NCI-H1417 treated with DMSO at 0.1 percent for 48 hours (cell line): ENCODE results near the gene TOLLIP.
"Not testable (repeated sequence)": the region's sequence is repeated elsewhere in the genome, so short reads cannot be mapped to it uniquely, and the experiment has no call there.

Experiments
- DNase-seq: peaks from one replicate; lab custom pipeline; 2025; lab: John Stamatoyannopoulos, UW

Gene TOLLIP

DNA sequence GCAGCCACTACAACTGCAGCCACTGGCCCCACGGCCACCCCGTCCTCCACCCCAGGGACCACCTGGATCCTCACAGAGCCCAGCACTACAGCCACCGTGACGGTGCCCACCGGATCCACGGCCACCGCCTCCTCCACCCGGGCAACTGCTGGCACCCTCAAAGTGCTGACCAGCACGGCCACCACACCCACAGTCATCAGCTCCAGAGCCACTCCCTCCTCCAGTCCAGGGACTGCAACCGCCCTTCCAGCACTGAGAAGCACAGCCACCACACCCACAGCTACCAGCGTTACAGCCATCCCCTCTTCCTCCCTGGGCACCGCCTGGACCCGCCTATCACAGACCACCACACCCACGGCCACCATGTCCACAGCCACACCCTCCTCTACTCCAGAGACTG lies 63.1 kb downstream of the TOLLIP start:
- DNase-seq = not testable (repeated sequence)

DNA sequence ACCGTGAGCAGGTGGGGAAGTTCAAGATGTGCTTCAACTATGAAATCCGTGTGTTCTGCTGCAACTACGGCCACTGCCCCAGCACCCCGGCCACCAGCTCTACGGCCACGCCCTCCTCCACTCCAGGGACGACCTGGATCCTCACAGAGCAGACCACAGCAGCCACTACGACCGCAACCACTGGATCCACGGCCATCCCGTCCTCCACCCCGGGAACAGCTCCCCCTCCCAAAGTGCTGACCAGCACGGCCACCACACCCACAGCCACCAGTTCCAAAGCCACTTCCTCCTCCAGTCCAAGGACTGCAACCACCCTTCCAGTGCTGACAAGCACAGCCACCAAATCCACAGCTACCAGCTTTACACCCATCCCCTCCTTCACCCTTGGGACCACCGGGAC lies 63.7 kb downstream of the TOLLIP start:
- not testable (repeated sequence) for DNase-seq

DNA sequence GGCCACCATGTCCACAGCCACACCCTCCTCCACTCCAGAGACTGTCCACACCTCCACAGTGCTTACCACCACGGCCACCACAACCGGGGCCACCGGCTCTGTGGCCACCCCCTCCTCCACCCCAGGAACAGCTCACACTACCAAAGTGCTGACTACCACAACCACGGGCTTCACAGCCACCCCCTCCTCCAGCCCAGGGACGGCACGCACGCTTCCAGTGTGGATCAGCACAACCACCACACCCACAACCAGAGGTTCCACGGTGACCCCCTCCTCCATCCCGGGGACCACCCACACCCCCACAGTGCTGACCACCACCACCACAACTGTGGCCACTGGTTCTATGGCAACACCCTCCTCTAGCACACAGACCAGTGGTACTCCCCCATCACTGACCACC lies 64.9 kb downstream of the TOLLIP start:
- not testable (repeated sequence) for DNase-seq

DNA sequence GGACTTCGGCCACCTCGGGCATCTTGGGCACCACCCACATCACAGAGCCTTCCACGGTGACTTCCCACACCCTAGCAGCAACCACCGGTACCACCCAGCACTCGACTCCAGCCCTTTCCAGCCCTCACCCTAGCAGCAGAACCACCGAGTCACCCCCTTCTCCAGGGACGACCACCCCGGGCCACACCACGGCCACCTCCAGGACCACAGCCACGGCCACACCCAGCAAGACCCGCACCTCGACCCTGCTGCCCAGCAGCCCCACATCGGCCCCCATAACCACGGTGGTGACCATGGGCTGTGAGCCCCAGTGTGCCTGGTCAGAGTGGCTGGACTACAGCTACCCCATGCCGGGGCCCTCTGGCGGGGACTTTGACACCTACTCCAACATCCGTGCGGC lies 65.9 kb downstream of the TOLLIP start:
- not testable (repeated sequence) for DNase-seq

DNA sequence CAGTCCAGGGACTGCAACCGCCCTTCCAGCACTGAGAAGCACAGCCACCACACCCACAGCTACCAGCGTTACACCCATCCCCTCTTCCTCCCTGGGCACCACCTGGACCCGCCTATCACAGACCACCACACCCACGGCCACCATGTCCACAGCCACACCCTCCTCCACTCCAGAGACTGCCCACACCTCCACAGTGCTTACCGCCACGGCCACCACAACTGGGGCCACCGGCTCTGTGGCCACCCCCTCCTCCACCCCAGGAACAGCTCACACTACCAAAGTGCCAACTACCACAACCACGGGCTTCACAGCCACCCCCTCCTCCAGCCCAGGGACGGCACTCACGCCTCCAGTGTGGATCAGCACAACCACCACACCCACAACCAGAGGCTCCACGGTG lies 66.7 kb downstream of the TOLLIP start:
- not testable (repeated sequence) for DNase-seq

DNA sequence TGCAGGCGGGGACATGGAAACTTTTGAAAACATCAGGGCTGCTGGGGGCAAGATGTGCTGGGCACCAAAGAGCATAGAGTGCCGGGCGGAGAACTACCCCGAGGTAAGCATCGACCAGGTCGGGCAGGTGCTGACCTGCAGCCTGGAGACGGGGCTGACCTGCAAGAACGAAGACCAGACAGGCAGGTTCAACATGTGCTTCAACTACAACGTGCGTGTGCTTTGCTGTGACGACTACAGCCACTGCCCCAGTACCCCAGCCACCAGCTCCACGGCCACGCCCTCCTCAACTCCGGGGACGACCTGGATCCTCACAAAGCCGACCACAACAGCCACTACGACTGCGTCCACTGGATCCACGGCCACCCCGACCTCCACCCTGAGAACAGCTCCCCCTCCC lies 67.1 kb downstream of the TOLLIP start:
- DNase-seq = no peak

DNA sequence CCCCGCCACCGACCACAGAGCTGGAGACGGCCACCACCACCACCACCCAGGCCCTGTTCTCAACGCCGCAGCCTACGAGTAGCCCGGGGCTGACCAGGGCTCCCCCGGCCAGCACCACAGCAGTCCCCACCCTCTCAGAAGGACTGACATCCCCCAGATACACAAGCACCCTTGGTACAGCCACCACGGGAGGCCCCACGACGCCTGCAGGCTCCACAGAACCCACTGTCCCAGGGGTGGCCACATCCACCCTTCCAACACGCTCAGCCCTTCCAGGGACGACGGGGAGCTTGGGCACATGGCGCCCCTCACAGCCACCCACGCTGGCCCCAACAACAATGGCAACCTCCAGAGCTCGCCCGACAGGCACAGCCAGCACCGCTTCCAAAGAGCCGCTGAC lies 67.7 kb downstream of the TOLLIP start:
- DNase-seq = no peak

DNA sequence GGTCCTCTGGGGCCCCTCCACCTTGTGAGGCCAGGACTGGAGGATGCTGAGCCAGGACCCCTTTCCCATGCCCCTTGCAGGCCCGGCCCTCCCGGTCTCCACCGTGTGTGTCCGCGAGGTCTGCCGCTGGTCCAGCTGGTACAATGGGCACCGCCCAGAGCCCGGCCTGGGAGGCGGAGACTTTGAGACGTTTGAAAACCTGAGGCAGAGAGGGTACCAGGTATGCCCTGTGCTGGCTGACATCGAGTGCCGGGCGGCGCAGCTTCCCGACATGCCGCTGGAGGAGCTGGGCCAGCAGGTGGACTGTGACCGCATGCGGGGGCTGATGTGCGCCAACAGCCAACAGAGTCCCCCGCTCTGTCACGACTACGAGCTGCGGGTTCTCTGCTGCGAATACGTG lies 68.7 kb downstream of the TOLLIP start:
- no peak for DNase-seq

DNA sequence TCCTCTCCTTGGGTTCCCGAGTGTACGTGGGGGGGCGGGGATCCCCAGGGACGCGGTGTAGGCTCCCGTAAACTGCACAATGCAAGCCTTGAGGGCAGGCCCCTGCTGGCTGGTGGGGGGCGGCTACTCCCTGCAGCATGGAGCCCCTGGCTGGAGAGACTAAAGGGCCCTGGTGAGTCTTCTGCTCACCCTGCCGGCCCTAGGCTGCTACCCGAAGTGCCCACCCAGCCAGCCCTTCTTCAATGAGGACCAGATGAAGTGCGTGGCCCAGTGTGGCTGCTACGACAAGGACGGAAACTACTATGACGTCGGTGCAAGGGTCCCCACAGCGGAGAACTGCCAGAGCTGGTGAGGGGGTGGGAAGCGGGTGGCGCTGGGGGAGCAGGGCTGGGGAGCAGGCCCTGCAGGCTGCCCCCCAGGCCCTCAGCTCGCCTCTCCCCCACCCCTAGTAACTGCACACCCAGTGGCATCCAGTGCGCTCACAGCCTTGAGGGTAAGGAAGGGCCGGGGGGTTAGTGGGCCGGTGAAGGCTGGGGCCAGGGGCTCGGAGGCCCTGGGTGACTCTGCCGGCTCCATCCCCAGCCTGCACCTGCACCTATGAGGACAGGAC lies 69.7 kb downstream of the TOLLIP start:
- DNase-seq = no peak

DNA sequence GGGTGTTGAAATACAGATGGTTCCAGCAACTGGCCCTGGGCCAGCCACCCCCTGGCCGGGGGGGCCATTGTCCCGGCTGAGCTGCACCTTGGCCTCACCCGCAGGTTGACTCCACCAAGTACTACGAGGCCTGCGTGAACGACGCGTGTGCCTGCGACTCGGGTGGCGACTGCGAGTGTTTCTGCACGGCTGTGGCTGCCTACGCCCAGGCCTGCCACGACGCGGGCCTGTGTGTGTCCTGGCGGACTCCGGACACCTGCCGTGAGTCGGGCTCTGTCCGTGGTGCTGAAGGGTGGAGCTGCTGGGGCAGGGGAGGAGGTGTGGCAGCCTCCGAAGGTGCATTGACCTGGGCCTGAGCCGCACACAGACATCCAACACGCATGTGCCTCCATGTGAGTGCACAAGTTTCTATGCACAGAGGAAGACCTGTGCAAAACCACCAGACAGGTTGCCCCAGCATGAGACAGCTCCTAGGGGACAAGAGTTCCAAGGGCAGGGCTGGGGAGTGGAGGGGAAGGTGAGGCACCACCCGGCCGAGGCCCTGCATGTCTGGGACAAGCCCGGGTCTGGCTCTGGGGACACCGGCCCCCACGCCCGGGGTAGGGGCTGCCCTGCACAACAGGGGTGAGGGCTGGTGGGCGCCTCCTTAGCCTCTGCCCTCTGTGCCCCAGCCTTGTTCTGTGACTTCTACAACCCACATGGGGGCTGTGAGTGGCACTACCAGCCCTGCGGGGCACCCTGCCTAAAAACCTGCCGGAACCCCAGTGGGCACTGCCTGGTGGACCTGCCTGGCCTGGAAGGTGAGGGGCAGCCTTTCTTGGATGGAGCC lies 70.5 kb downstream of the TOLLIP start:
- no peak for DNase-seq

DNA sequence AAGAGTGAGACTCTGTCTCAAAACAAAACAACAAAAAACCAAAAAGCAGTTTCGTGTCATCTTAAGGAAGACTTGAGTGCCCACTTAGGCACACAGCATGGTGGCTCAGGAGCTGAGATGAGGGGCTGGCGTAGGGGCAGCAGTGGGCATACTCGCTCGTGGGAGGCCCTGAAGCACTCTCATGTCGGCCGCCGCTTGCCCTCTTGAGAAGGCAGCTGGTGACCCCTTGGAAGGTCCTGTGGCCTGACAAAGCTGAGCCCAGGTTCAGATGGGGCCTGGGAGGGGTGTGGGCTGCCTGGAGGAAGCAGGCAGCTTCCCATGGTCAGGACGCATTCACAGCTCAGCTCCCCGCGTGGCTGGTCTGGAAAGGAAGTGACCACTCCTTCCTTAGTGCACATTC lies 71.6 kb downstream of the TOLLIP start:
- no peak for DNase-seq

DNA sequence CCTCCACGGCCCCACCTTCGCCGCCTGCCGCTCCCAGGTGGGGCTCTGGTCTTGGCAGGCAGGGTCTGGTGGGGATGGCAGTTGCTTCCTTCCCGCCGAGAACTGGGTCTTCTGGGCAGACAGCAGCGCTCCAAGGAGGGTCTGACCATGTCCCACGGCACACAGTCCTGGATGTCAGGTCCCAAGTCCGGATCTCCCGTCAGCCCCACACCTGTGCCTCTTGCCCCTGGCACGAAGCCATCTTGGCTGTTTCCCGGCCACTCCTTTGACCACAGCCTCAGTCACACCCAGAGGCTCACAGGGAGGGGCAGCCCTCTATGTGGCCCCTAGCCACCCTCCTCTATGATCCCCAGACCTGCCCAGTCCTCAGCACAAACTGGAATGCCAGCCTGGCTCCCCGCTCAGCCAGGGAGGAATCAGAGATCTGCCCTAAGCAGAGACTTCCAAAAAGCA lies 72.3 kb downstream of the TOLLIP start:
- no peak for DNase-seq

DNA sequence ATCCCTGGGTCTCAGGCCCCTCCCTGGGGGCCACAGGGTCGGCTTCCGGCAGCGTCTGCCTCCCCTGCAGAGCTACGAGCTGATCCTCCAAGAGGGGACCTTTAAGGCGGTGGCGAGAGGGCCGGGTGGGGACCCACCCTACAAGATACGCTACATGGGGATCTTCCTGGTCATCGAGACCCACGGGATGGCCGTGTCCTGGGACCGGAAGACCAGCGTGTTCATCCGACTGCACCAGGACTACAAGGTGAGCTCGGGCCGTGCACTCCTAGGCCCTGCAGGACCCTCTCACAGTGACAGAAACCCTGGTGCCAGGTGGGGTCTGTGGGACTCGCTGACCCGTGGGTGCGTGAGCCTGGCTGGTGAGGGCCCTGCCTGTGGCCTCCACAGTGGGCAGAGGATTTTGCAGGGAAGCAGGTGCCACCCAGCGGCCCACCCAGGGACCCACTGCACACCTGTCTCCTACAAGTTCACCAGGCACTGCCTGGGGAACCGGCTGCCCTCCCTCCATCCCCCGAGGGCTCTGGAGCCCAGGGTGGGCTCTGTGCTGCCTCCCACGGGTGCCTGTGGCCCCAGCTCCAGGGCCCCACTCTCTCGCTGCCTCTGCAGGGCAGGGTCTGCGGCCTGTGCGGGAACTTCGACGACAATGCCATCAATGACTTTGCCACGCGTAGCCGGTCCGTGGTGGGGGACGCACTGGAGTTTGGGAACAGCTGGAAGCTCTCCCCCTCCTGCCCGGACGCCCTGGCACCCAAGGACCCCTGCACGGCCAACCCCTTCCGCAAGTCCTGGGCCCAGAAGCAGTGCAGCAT lies 72.9 kb downstream of the TOLLIP start:
- no peak for DNase-seq

DNA sequence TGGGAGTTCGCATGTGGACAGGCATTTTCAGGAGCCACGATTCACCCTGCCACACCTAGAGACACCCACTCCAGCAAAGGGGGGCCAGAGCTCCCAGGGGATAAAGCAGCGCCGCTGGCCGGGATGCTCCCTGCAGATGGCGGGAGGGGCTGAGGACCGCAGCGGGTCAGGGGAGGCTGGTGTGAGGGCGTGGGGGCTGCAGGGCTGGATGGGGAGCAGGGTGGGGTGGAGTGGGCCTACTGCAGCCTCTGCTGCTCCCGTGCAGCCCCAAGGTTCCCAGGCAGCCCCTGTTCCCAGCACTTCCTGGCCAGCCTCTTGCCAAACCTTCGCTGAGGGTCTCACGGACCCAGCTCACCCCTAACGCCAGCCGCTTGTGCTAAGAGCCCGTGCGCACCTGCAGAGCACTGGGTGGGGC lies 73.5 kb downstream of the TOLLIP start:
- DNase-seq = no peak

DNA sequence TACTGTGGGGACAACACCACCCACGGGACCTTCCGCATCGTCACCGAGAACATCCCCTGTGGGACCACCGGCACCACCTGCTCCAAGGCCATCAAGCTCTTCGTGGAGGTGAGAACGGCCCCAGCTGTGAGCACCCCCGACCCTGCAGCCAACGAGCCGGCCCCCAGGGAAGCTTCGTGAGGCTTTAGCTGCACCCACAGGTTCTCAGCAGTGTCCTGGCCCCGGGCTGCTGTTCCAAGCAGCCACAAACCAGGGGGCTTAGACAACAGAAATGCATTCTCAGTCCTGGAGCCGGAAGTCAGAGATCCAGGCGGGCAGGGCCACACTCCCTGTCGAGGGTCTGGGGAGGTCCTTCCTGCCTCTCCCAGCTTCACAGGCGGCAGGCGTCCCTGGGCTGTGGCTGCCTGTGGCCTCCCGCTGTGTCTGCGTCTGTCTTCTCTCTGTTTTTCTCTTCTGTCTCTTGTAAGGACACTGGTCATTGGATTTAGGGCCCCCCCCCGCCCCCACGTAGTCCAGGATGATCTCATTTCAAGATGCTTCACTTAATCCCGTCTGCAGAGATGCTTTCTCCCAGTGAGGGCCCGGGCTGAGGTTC lies 74.0 kb downstream of the TOLLIP start:
- DNase-seq = no peak

DNA sequence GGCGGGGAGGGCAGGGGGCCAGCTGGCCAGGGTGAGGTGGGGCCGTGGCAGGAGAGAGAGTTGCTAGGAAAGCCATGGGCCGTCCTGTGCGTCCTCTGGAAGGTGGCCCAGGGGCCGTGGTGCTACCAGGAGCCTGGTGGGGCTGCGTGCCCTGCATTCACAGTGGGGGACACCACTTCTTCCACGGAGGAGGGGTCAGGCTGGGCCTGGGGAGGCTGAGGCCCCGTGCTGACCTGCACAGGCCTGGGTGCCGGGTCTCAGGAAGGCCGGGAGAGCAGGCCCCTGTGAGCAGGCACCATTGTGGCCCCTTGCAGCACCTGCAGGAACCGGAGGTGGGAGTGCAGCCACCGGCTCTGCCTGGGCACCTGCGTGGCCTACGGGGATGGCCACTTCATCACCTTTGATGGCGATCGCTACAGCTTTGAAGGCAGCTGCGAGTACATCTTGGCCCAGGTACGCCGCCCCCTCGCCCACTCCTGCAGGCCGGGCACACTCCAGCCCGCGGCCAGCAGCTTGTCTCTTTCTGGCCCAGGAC lies 74.6 kb downstream of the TOLLIP start:
- DNase-seq = no peak

DNA sequence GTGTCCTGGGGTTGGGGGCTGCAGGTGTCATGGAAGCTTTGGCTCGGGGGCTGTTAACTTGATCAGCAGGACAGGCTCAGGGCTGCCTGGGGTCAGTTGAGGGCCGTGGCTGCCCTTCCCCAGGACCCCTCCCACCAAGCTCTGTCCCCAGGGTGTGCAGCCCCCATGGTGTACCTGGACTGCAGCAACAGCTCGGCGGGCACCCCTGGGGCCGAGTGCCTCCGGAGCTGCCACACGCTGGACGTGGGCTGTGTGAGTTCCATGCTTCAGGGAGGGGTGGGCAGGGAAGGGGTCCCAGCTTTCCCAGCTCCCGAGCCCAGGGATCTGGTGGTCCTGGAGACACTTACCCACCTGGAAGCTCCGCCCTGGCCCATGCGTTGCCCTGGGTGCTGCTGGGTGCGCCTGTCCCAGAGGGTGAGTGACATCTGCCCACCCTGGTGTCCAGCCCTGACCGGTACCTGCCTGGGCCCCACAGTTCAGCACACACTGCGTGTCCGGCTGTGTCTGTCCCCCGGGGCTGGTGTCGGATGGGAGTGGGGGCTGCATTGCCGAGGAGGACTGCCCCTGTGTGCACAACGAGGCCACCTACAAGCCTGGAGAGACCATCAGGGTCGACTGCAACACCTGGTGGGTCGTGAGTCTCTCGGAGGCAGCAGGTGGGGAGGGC lies 75.2 kb downstream of the TOLLIP start:
- DNase-seq = no peak

DNA sequence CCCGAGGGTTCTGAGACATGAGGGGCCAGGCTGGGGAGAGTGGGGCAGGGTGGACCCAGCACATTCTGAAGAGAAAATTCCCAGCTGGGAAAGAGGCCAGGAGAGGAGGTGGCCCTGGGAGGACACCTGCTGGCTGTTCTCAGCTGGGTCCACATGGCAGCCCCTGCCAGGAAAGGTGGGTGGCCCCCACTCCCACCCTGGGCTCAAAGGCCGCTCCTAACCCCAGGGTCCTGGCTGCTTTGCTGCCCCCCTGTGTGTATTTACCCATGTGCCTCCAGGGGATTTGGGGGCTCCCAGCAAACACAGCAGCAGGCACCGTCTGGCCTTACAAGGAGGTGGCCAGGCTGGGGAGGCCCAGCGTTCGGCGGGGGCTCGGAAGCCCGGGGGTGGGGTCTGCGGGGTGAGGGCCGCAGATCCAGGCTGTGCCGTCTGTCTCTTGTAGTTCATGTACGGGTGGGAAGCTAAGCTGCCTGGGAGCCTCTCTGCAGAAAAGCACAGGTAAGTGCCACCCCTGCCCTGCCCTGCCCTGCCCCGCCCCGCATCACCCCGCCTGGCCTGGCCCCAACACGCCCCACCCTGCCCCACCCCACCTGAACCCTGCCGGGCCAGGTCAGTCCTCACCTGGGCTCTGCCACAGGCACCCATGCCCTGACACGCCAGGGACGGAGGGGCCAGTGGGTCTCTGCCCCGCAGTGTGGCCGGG lies 75.9 kb downstream of the TOLLIP start:
- no peak for DNase-seq

DNA sequence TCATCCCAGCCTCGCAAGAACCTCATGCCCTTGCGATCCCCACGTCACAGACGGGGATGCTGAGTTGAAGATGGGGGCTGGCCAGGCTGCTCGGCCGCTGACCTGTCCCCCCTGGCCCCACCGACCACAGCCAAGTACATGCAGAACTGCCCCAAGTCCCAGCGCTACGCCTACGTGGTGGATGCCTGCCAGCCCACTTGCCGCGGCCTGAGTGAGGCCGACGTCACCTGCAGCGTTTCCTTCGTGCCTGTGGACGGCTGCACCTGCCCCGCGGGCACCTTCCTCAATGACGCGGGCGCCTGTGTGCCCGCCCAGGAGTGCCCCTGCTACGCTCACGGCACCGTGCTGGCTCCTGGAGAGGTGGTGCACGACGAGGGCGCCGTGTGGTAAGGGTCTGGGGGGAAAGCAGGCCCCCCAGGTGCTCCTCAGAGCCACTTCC lies 76.5 kb downstream of the TOLLIP start:
- no peak for DNase-seq

DNA sequence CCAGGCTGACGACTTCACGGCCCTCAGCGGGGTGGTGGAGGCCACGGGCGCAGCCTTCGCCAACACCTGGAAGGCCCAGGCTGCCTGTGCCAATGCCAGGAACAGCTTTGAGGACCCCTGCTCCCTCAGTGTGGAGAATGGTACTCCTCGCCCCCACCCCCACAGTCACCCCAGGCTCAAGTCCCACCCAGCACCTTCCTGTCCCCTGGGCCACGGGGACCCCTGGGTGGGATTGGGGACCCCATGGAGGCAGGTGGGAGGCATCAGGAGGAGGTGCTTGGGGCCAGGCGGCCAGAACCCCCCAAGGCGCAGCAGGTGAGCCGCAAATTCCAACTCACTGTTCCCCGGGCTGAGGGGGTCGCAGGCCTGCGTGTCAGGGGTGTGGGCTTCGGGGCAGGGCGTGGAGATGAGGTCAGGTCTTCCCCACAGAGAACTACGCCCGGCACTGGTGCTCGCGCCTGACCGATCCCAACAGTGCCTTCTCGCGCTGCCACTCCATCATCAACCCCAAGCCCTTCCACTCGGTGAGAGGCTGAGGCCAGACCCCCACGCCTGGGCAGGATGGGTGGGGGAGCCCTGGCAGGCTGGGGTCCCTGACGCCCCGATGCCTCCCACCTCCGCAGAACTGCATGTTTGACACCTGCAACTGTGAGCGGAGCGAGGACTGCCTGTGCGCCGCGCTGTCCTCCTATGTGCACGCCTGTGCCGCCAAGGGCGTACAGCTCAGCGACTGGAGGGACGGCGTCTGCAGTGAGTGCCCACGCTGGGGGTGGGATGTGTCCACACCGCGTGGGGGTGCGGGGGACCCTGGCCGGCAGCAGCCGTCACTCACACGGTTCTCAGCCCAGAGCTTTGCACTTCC lies 77.2 kb downstream of the TOLLIP start:
- no peak for DNase-seq
